Measurements from ENCODE around the gene KCNMA1.

The KCNMA1 gene

DNA sequence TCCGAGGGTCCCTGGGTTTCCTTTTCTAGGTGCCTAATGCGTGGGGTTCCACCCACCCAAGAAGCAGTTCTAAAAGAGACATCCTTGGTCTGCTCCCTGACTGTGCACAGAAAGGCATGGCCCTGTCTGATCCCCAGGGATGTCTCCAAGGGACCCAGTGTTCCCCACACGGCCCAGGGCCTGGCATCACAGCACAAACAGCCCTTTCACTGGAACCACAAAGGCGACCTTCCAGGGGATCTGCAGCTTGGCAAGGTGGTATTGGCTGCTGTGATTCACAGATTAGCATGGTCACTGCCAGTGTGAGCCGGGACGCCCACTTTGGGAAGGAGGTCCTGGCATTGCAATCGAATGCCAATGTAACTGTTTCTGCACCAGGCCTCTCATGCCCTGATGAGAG, 6.4 kb downstream of the KCNMA1 start:
- no peak for FAIRE-seq

DNA sequence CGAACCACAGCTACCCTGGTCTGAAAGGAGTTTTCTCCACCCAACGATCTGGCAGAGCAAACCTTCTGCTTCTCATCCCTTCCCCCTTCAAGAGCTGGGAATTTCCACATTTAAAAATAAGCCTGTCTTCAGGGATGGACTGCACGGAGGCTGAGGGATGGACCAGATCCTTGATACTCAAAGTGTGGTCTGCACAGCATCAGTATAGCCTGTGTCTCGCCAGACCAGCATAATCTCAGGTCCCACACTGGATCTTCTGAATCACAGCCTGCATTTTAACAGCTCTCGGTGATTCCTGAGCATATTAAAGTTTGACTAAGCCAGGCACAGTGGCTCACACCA, 7.1 kb downstream of the KCNMA1 start:
- no peak for FAIRE-seq

GRCh38 chr10:77629775-77630506, 7.7 kb downstream of the KCNMA1 start:
- FAIRE-seq, result no peak

- no peak for FAIRE-seq
These were observed 8.5 kb downstream of the KCNMA1 start for GRCh38 chr10:77628906-77629730.

DNA sequence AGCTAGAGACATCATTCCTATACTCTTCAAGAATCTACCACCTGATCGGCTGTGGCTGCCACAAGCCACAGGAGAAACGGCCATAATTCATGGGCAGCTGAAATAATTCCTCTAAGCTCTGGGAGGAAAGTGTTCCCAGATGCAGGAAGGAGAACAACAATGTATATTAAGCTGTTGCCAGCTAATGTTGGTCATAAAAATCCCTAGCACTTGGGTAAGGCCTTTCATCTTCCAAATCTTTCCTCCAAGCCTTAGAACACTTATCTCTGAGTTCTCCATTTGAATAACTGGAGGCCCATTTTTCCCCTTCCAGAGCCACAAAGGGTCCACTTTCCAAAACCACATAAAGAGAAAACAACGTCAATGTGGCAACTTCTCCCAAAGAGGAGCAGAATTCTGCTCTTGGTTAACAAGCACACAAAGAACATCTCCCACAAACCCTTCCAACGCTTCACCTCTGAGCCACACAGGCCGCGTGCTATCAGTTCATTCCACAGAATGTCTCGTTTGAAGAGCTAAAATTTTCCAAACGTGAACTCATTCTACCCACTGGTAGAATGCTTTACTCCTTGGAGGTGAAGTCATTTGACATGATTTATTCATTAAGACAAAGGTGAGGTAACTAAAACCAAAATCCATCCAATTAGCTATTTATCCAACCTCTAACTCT, 11.2 kb downstream of the KCNMA1 start:
- no peak for FAIRE-seq

DNA sequence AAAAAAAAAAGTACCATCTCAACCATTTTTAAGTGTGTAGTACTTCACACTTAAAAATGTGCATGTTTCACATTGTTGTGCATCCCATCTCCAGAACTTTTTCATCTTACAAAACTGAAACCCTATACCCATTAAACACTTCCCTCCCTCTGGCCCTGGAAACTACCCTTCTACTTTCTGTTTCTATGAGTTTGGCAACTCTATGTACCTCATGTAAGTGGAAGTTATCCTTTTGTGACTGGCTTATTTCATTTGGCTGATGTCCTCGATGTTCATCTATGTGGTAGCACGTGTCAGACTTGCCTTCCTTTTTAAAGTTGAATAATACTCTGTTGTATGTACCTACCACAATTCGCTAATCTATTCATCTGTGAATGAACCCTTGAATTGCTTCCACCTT, 12.2 kb downstream of the KCNMA1 start:
- no peak for FAIRE-seq

DNA sequence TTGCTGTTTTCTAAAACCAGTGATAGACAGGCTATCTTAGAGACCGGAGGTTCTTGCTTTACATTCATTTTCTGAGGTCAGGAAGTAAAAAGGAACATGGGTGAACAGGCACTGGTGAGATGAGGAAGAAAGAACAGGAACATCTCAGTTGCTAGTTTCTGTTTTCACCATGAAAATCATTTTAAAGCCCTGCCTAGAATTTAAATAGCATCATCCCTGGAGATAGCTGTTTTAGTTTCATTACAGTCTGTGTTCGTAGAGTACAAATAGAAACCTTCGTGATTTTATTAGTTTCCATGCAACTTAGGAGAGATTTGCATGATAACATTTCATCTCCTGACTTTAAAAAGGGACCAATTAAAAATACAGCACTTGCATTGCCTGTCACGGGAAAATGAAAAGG, 14.7 kb downstream of the KCNMA1 start:
- no peak for FAIRE-seq

DNA sequence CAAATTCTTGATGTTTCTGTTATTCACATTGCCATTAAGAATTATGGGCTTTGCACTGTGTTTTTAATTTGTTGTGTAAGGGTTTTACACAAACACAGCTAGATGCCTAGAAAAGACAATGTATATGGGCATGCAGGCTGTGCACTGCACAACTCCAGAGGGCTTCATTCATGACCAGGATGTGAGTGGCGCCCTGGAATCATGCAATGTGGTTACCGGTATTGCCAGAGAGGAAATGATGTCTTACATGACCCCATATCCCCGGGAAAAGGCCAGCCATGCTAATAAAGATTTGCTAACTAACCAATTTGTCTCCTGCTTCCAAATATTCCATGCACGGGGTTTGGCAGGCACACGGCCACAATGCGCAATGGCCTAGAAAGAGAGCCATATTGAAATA, 16.9 kb downstream of the KCNMA1 start:
- FAIRE-seq, result no peak

DNA sequence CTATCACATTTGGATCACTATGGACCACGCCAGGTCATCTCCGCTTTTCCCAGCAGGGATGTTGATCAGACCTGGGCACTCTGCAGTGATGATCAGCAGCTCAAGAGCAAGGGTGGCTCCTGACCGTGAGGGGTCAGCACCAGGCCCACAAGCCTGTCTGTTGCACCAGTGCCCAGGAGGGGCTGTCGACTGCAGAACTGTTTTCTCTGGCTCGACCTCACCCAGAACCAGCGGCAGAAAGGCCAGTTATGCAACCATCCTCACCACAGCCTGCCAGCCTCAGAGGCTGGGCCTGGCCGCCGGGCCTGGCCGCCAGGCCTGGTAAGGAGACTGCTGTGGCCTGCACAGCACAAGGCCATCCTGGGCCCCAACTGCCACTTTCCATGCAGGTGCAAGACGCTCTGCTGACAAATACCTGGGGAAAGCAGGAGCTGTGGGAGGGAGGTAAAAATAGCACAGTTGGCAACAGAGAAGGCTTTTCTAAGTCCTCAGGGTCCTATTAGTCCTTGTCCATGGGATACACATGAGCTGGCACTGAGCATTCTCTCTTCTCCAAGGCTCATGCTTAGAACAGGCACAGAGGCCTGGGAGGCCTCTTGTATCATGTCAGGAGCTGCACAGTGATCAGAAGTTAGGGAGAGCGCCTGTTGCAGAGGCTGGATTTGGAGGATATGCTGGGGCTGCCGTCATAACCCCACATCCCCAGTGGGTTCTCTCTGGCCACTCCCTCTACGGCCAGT, 17.5 kb downstream of the KCNMA1 start:
- FAIRE-seq, result no peak

DNA sequence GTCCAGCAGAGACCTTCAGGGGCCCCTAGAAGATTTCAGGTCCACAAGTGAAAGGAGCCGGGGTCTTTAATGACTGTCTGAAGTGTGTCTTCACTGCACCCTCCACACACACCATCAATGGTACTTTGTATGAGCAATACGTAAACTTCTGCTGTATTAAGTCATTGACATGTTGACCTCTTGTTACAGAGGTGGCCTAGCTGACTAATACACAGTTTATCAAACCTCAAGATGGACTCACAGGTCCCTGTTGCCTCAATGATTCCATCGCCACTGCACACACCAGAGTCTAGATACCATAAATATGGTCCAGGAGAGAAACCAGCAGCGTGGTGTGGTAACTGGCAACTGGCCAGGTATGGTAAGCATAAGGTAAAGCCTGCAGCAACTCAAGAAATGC, 19.5 kb downstream of the KCNMA1 start:
- no peak for FAIRE-seq

GRCh38 chr10:77616766-77617165, 20.8 kb downstream of the KCNMA1 start:
- FAIRE-seq, result no peak

DNA sequence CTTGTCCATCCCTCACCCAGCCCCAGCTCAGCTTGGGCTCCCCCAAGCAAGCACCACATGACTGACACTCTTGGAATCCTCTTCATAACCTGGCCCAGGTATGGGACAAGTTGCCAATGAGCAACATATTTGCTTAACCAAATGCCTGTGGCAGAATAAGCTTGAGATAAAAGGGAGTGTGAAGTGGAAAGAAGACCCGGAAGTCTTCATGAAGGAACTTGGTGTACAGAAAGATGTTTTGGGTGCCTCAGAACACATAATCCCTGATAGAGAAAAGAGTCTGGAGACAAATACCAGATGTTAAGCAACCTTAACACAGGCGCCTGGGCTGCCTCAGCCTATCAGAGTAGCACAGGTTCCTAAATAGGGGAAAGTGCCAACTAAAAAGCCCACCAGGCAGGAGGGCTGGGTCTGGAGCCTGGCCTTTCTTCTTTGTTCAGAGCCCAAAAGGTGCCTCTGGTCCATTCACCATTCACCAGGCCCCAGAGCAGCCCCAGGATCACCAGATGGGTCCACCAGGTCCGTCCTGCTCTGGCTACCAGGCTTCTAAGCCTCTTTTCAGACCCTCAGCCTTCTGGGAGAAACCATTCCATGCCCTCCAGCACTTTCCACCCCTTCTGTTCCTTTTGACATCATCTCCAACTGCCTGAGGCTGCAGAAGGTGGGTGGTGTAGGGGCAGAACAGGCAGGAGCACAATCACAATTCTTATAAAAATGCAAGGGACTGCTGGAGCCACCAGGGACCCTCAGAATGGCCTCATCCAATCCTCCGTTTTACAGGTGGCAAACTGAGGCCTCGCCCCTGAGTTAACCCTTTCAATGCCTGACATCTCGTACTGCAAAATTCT, 22.6 kb downstream of the KCNMA1 start:
- no peak for FAIRE-seq

DNA sequence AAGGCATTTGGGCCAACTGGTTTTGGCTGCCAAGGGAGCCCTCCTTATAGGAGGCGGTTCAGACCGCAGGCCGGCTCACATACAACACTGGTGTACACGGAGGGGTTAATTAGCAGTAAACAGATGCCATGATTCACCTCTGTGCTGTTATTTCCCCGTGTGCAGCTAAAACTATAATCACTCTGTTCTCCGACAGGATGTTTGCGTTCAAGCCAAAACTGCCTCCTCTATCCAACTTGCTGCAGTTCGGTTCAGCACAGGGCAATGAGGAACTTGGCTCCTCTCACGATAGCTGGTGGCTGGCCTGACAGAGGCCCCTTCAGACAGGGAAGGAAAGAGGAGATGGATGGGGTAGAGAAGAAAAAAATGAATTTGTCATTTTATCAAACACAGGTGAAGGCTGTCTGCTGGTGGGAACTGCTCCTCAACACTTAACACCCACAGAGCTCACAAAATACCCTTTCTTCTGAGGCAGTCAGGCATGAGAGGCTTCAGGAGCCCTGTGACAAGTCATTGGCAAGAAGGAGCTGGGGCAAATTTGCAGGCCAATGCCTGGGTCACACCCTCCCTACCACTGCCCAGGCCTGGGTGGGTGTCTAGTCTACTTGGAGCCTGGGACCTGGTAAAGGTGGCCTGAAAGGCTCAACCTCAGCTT, 24.0 kb downstream of the KCNMA1 start:
- FAIRE-seq, result no peak

- FAIRE-seq, result no peak
These were observed 25.9 kb downstream of the KCNMA1 start for GRCh38 chr10:77611670-77612069.

GRCh38 chr10:77611221-77611620, 26.4 kb downstream of the KCNMA1 start:
- FAIRE-seq, result no peak

- FAIRE-seq, result no peak
These were observed 27.8 kb downstream of the KCNMA1 start for GRCh38 chr10:77609781-77610272.

- FAIRE-seq, result no peak
These were observed 29.3 kb downstream of the KCNMA1 start for GRCh38 chr10:77608281-77608680.

DNA sequence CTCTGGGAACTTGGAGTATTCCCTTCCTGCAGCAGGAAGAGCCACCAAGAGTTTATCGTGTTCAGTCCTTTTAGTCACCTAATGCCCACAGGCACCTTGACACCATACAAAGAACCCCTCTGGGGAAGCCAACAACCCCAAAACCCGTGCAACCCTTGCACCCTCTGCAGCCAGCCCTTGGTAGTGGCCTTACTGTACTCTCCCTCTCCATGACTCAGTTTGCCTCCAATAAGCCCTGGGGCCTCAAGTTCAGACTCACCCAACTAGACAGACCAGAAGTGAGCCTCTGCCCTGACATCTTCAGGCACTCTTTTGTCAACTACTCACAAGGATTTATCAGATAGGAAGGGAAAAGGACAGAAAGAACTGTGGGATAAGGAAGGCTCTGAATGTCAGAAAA, 30.9 kb downstream of the KCNMA1 start:
- FAIRE-seq, result no peak

DNA sequence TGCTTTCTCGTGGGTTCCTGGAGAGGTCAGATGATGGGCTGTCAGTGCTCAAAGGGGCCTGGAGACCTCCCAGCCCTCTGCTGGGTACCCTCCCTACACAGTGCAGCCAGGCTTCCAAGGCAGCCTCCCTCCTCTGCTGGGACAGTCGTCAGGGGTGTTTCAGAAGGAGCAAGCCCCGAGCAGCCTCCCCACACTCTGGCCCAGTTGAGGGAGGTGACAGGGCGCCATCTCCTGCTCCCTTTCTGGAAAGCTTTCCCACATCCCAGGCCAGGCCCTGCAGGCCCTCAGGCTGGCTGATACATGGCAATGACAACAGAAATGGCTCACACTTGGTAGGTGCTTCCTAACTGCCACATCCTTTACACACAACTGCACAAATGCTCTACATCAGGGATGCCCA, 32.1 kb downstream of the KCNMA1 start:
- FAIRE-seq, result no peak

GRCh38 chr10:77604941-77605351, 32.7 kb downstream of the KCNMA1 start:
- FAIRE-seq, result no peak

GRCh38 chr10:77604063-77604462, 33.5 kb downstream of the KCNMA1 start:
- FAIRE-seq, result no peak

All from colon (tissue), 2 donors.